Gastroesophageal sphincter (tissue), 4 donors: ENCODE measurements around the gene LPP. TPM values are rescaled to one million over a fixed set of nuclear protein-coding genes. Genes with fewer than 3 reads are reported as not detected.
A peak's percentile ranks its signal among the peaks of the same experiment; 100 is the strongest.

Source experiments
- ATAC-seq: fragments of 150-250 bp; one replicate; pipeline ENCODE4 v1.9.1; 2016; ENCODE audit warnings: mild to moderate bottlenecking, moderate library complexity
- H3K27ac ChIP-seq, 4 donors: fragments of 200-600 bp; sonication (generic) in 3 of 4; 1 replicate in 3 of 4; 2 replicates in 1 of 4; pipeline ENCODE4 v1.5.1; 2016 to 2019
- H3K27me3 ChIP-seq: fragments of 200-600 bp; sonication (generic); one replicate; pipeline ENCODE4 v1.5.1; 2019
- H3K36me3 ChIP-seq, 2 donors: fragments of 200-600 bp; sonication (generic); one replicate each; pipeline ENCODE4 v1.5.1; 2019; ENCODE audit warnings: control low read depth in 1 of 2
- H3K4me1 ChIP-seq, 3 donors: fragments of 200-600 bp; sonication (generic); 1 replicate in 2 of 3; 2 replicates in 1 of 3; pipeline ENCODE4 v1.5.1; 2016 to 2019; ENCODE audit warnings: control low read depth in 2 of 3
- H3K4me3 ChIP-seq, 2 donors: fragments of 200-600 bp; sonication (generic); one replicate each; pipeline ENCODE4 v1.5.1; 2019; ENCODE audit warnings: mild to moderate bottlenecking in 1 of 2, moderate library complexity in 1 of 2
- H3K9me3 ChIP-seq, 3 donors: fragments of 200-600 bp; sonication (generic); one replicate each; pipeline ENCODE4 v1.5.1; 2017 to 2019; ENCODE audit warnings: control low read depth in 2 of 3
- CTCF ChIP-seq, 4 experiments: fragments of 200-600 bp in 2 of 4; fragments of 450-650 bp in 2 of 4; sonication (generic) in 1 of 4; IDR thresholded peaks; one replicate each; pipeline ENCODE4 v1.5.1; 2017 to 2019; ENCODE audit warnings: antibody characterized with exemption in 4 of 4, mild to moderate bottlenecking in 2 of 4, moderate library complexity in 2 of 4
- EP300 ChIP-seq: sonication (generic); formaldehyde crosslinking; IDR thresholded peaks from one replicate; pipeline ENCODE4 v1.6.1; 2017; ENCODE audit warnings: antibody characterized with exemption, mild to moderate bottlenecking
- POLR2A ChIP-seq, 2 donors: fragments of 450-650 bp; IDR thresholded peaks; one replicate each; pipeline ENCODE4 v1.6.1; 2017; ENCODE audit warnings: antibody characterized with exemption in 2 of 2, mild to moderate bottlenecking in 2 of 2, moderate library complexity in 1 of 2
- POLR2AphosphoS5 ChIP-seq: sonication (generic); formaldehyde crosslinking; IDR thresholded peaks from one replicate; pipeline ENCODE4 v1.6.1; 2017; ENCODE audit warnings: antibody characterized with exemption
- WGBS, 2 donors: methylation state at CpG; one replicate each; pipeline ENCODE4 v1.1.5; 2018; ENCODE audit warnings: low coverage in 1 of 2; 5-methylcytosine and 5-hydroxymethylcytosine counted together
- total RNA-seq, 4 donors: library from RNA; depleted of rRNA; stranded (reverse); fragments of >200 nt; gene quantifications; one replicate each; pipeline ENCODE4 v1.1.0, GENCODE V29; 2016

LPP gene
- total RNA-seq, 4 donors from 2014 or later, result 1,243 to 2,297 (median 2,164) TPM

DNA sequence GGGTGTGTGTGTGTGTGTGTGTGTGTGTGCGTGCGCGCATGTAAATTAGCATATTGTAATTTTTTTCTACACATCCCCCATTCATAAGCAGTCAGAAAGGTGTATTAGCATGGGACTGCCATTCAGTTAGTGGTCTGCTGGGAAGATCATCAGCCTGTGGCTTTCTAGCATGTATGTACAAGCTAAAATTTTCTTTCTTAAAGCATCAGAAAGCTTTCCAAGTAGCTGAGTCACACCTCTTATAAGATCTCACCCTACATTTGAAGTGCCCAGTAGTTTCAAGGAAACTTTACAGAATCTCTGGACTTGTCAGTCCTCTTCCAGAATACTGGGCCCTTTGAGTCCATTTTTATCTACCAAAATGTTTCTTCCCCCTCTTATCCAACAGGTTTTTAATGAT is 606.5 kb downstream of the LPP start:
- no peak for ATAC-seq
- Histone ChIP-seq H3K27me3 (no peaks in the 10 kb centered on the region), H3K9me3 (no peaks in the 10 kb centered on the region), H3K4me3 (no peak overlapping the region), H3K27ac (peak overlapping the region in 1 of 4 donors; percentile 23), H3K4me1 (peaks cover 4 to 58% (median 14%) of the 10 kb centered on the region in 3 donors), H3K36me3 (peaks cover 0 to 23% of the 10 kb centered on the region in 2 donors)
- TF ChIP-seq POLR2A (IDR thresholded peaks at IDR 0.05) (no peak), EP300 (no peak), CTCF (IDR thresholded peaks at IDR 0.05) (no peak), POLR2AphosphoS5 (no peak)
- 83% methylated on average over 3 of the region's 3 CpGs; no CpG with 5 or more reads in 1 of the 2 donors for WGBS, 2 donors

DNA sequence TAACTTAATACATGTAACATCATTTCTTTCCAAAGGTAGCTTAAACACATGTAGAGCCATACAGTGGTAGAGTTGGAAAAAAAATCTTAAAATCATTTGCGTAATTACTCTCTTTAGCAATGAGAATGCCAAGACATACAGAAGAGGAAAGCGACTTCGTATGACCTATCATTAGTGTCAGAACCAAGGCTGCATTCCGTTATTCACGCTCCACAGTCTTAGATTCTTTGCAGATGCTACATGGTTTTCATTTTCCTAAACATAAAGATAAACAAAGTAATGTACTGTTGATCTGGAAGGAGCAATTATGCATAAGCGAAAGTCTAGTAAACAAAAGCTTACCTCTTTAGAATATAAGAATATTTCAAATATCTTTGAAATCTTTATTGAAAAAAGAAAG is 607.5 kb downstream of the LPP start:
- no peak for TF ChIP-seq POLR2A (IDR thresholded peaks at IDR 0.05)
- TF ChIP-seq POLR2AphosphoS5, result no peak
- no peak for TF ChIP-seq CTCF (IDR thresholded peaks at IDR 0.05)
- TF ChIP-seq EP300, result no peak
- no peaks in the 10 kb centered on the region for H3K9me3 ChIP-seq
- 45 to 75% methylated on average over 6 of the region's 6 CpGs for WGBS, 2 donors
- peaks cover 0 to 23% of the 10 kb centered on the region in 2 donors for H3K36me3 ChIP-seq
- H3K27ac ChIP-seq, result peak overlapping the region in 2 of 4 donors; percentile 23 to 50
- H3K4me1 ChIP-seq, result peaks cover 4 to 66% (median 14%) of the 10 kb centered on the region in 3 donors
- no peak overlapping the region for H3K4me3 ChIP-seq
- ATAC-seq, result no peak
- H3K27me3 ChIP-seq, result no peaks in the 10 kb centered on the region

DNA sequence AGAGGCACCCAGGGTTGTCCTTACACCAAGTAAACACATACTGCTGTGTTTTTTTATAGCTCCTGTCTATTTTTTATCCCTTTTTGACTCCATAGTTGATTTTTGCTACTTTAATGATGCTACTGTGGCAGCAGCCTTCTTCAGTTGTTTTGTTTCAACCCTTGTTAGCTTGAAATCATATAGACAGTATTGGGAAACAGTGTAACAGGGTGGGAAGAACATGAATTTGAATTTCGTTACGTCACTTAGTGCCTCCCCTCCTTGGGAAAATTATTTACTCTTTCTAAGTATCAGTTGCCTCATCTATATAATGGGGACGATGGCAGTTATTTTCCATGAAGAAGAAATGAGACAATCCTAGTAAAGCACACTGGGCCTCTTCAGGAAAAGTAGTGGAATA is 608.0 kb downstream of the LPP start:
- peaks cover 4 to 68% (median 14%) of the 10 kb centered on the region in 3 donors for H3K4me1 ChIP-seq
- TF ChIP-seq POLR2A (IDR thresholded peaks at IDR 0.05) (no peak), POLR2AphosphoS5 (no peak), CTCF (IDR thresholded peaks at IDR 0.05) (no peak)
- peaks cover 0 to 23% of the 10 kb centered on the region in 2 donors for H3K36me3 ChIP-seq
- no peak for ATAC-seq
- H3K27ac ChIP-seq, result peak overlapping the region in 3 of 4 donors; percentile 14 to 50 (median 30)
- H3K9me3 ChIP-seq, result no peaks in the 10 kb centered on the region
- no peak overlapping the region for H3K4me3 ChIP-seq
- 82 to 91% methylated on average over 3 of the region's 3 CpGs for WGBS, 2 donors
- H3K27me3 ChIP-seq, result no peaks in the 10 kb centered on the region

DNA sequence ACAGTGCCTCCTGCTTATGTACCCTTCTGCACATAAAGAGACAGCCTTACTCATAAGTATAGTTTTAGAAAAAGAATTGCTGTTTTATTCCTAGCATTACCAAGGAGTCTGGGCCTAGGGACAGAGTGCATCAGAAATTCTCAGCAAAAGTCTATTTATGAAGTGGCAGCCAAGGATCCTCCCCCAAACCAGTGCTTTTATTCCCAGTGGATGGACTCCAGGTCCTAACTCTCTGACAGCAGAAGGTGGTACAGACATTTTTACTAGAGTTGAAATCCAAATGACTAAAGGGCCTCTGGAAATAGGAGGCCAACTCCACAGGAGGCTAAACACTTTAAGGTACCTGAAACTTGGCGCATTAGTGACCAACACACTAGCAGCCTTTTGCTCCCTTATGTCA is 610.7 kb downstream of the LPP start:
- peak overlapping the region in 3 of 4 donors; percentile 14 to 67 (median 46) for H3K27ac ChIP-seq
- WGBS, 2 donors, result 75 to 88% methylated on average over 1 of the region's 1 CpG
- no peaks in the 10 kb centered on the region for H3K27me3 ChIP-seq
- ATAC-seq, result peak; percentile 61
- H3K36me3 ChIP-seq, result peaks cover 0 to 19% of the 10 kb centered on the region in 2 donors
- TF ChIP-seq POLR2AphosphoS5 (peak; percentile 27), POLR2A (IDR thresholded peaks at IDR 0.05) (no peak), EP300 (no peak)
- peaks cover 4 to 73% (median 14%) of the 10 kb centered on the region in 3 donors for H3K4me1 ChIP-seq
- H3K9me3 ChIP-seq, result no peaks in the 10 kb centered on the region
- H3K4me3 ChIP-seq, result no peak overlapping the region

GRCh38 chr3:188769831-188770230 is 615.9 kb downstream of the LPP start:
- WGBS, 2 donors, result 33 to 52% methylated on average over 1 to 3 of the region's 3 CpGs
- Histone ChIP-seq H3K27me3 (no peaks in the 10 kb centered on the region), H3K27ac (no peak overlapping the region), H3K9me3 (no peaks in the 10 kb centered on the region), H3K4me3 (no peak overlapping the region), H3K4me1 (peaks cover 0 to 67% (median 8%) of the 10 kb centered on the region in 3 donors), H3K36me3 (no peaks in the 10 kb centered on the region)
- ATAC-seq, result no peak
- TF ChIP-seq POLR2A (IDR thresholded peaks at IDR 0.05) (no peak), POLR2AphosphoS5 (peak; percentile 24)

DNA sequence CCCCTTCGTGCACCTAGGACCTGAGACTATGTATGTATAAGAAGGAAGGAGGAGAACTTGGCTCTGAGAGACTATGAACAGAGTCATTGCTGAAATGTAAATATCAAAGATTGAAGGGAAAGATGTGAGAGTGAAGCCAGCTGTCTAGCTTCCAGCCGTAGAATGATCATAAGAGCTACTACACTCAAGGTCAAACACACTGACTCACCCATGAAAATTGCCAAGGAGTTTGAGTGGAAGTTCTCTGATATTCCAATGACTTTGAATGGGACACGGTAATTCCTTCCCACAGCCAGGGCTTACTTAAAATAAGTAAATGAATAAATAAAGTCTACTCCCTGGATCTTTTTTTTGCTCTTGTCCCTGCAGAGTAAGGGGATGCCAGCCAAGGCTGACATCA is 618.9 kb downstream of the LPP start:
- Histone ChIP-seq H3K4me1 (peaks cover 12 to 82% (median 15%) of the 10 kb centered on the region in 3 donors), H3K27me3 (no peaks in the 10 kb centered on the region), H3K36me3 (no peaks in the 10 kb centered on the region), H3K9me3 (no peaks in the 10 kb centered on the region), H3K4me3 (no peak overlapping the region), H3K27ac (peak overlapping the region in 2 of 4 donors; percentile 15 to 26)
- WGBS, 2 donors, result 16 to 26% methylated on average over 2 of the region's 3 CpGs
- TF ChIP-seq EP300, result no peak
- no peak for TF ChIP-seq CTCF (IDR thresholded peaks at IDR 0.05)
- TF ChIP-seq POLR2AphosphoS5, result peak; percentile 70
- TF ChIP-seq POLR2A (IDR thresholded peaks at IDR 0.05), result no peak
- peak; percentile 22 for ATAC-seq
